KOPT-K1 (cell line): ENCODE results near the gene FNDC1.

Experiments used
- H3K27ac ChIP-seq: fragments of 200-600 bp; sonication (generic); 2 replicates; pipeline ENCODE4 v1.5.1; 2016; ENCODE audit warnings: antibody characterized with exemption, mild to moderate bottlenecking, low read depth, low read length; ENCODE audit not compliant: poor library complexity, severe bottlenecking
- H3K36me3 ChIP-seq: fragments of 200-600 bp; sonication (generic); 2 replicates; pipeline ENCODE4 v1.5.1; 2017; ENCODE audit warnings: antibody characterized with exemption, mild to moderate bottlenecking, low read length, moderate library complexity; ENCODE audit not compliant: insufficient read depth
- H3K9me3 ChIP-seq: fragments of 200-600 bp; sonication (generic); 2 replicates; pipeline ENCODE4 v1.5.1; 2017; ENCODE audit warnings: antibody characterized with exemption, low read length, mild to moderate bottlenecking; ENCODE audit not compliant: insufficient read depth, poor library complexity, severe bottlenecking

Gene FNDC1

DNA sequence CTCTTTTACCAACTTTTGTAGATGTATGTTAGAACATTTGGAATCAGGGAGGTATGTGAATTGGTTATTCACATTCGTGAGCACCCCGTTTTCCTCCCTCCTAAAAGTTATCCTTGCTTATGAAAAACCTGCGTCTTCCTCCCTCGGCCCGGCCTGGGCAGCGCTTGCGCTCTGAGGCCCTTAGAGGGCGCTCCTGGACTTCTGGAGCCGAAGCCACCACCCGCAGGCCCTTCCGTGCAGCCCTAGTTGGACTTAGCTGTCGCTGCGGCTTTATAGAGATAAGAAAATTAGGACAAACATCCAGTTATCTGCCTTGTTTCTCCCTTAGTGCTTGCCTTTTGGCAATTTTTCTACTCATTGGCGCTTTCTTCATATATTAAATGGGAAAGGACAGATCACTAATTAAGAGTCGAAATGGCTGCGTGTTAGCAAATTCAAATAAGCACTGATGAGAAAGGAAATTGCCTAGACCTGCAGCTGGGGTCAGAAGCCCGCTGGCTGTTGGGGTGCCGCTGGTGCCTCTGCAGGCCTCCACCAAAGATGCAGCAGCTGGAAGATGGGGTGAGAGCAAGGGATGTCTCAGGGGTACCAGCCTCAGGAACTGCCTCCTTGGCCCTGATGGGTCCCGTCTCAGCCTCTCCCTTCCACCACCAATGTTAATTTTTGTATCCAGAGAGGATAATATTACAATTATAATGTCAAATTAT lies 5.2 kb downstream of the FNDC1 start:
- Histone ChIP-seq H3K9me3 (no peaks in the 10 kb centered on the region), H3K27ac (no peak overlapping the region), H3K36me3 (no peaks in the 10 kb centered on the region)

DNA sequence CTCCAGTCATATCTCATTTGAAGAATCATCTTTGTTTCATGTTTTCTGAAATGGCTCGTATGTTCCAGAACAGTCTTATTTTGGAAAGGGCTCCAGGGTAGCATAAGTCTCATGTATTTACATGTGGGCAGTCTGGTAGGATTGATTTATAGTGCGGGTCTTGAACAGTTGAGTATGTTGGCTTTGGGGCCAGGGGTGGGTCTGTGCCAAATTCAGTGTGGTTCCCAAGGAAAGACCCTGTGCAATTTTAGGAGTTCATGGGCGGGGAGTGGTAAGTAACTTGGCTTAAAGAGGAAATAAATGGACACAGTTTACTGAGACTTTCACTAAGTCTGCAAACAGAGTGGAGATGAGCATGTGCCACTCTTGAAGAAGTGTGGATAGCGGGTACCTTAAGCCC lies 7.7 kb downstream of the FNDC1 start:
- Histone ChIP-seq H3K36me3 (no peaks in the 10 kb centered on the region), H3K27ac (no peak overlapping the region), H3K9me3 (no peaks in the 10 kb centered on the region)

DNA sequence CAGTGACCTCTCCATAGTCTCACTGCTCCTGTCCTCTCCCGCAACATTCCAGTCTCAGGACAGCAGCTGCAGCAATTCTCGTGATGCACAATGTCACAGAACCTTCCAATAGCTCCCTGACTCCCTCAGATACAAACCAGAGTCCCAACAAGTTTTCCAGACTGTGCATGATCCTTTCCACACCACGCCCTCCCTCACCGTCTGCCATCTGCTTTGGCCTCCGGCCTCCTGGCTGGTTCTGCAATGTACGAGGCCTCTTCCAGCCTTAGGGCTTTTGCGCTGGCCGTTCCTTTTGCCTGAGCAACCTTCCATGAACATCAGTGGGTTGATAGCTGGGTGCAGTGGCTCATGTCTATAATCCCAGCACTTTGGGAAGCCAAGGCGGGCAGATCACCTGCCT lies 9.6 kb downstream of the FNDC1 start:
- Histone ChIP-seq H3K27ac (no peak overlapping the region), H3K9me3 (no peaks in the 10 kb centered on the region), H3K36me3 (no peaks in the 10 kb centered on the region)

DNA sequence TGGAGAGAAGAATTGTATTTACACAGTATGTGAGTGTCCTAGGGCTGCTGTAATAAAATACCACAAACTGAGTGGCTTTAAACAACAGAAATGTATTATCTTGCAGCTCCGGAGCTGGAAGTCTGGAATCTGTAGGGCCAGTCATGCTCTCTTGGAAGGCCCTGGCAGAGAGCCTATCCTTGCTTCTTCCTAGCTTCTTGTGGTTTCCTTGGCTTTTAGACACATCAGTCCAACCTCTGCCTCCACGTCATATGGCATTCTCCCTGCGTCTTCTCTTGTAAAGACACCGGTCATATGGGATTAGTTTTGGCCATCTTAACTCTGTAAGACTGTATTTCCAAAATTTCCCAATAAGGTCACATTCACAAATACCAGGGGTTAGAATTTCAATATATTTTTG lies 10.8 kb downstream of the FNDC1 start:
- H3K9me3 ChIP-seq: no peaks in the 10 kb centered on the region
- no peaks in the 10 kb centered on the region for H3K36me3 ChIP-seq
- H3K27ac ChIP-seq: no peak overlapping the region

DNA sequence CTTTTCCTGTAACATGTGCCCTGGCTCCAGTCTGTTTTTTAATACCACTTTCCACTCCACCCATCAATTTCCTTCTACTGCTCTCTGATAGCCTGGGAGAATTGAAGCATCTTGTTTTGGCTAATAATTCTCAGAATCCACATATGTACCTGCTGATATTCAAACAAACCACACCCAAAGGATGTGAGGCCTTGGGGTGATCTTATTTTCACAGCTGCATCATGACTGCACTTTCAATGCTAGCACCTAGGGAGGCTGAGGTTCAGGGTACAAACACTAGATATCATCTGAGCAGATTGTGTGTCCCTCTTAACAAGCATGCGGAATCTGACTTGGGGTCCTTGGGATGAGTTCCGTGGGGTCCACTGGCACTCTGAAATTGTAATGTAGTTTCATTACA lies 12.7 kb downstream of the FNDC1 start:
- Histone ChIP-seq H3K36me3 (no peaks in the 10 kb centered on the region), H3K9me3 (peaks cover 8% of the 10 kb centered on the region), H3K27ac (no peak overlapping the region)

DNA sequence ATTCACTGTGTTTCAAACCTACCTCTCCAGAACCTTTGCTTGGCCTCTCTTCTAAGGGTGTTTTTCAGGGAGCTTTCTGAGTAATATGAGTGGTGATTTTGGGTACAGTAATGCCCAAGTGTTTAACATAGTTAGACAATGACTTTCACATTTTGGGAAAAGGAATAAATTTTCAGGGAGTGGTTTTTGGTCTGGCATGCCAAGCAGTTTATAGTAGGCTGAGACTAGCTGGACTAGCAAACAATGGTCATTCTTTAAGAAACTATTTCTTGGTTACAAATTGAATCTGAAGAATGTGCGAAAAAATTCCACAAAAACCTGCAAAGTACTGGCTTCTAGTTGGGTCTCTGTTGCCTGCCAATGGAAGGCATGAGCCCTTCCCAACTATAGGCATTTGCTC lies 15.4 kb downstream of the FNDC1 start:
- no peak overlapping the region for H3K27ac ChIP-seq
- H3K36me3 ChIP-seq: no peaks in the 10 kb centered on the region
- H3K9me3 ChIP-seq: peaks cover 8% of the 10 kb centered on the region

DNA sequence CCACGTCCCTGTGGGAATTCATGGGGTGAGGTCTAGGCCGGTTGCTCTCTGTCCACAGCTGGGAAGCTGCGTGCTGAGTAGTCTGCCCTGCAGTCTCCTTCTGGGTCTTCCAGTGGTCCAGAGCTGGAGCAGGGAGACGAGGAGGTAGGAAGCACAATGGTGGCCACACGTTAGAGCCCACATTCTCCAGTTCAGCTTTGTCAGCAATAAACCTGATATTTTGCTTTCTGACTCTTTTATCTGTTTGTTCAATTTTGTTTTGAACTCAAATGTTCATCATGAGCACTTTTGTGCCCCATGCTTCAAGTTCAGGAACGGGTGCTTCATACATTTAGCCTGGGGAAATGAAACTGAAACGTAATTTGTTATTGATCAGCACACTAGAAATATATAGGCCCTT lies 21.3 kb downstream of the FNDC1 start:
- no peak overlapping the region for H3K27ac ChIP-seq
- H3K9me3 ChIP-seq: peaks cover 4% of the 10 kb centered on the region
- no peaks in the 10 kb centered on the region for H3K36me3 ChIP-seq

DNA sequence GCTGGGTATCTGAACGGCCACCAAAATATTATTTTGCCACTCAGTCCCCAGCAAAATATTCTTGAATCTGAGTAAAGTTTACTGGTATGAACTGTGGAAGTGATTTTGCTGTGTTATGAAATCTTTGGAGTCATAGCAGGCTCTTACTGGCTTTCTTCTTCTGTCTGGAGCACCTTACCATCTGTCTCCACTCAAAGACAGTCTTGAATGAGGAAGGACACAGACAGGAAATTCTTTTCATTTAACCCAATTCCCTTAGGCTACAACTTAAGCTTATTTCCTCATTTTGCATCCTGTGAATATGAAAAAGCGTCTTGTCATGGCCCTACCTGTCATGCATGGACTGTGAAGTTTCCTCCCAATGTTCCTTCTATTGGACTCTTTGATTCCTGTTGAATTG lies 24.7 kb downstream of the FNDC1 start:
- no peaks in the 10 kb centered on the region for H3K36me3 ChIP-seq
- no peak overlapping the region for H3K27ac ChIP-seq
- no peaks in the 10 kb centered on the region for H3K9me3 ChIP-seq

DNA sequence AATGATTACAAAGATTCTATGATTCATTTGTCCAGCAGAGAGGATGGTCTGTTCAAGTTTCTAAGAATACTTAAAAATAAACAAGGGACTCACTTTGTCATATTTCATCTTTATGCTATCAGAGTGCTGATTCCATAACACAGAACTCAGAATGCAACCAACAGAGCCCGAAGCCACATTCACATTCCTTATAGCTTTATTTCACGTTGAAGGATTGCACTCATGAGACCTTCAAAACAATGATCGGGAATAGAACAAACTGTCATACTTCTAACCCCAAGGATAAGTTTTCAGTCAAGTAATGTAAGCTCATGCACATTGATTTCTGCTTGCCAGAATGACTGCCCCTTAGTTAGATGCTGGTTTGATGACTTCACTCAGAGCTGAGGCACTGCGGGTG lies 25.2 kb downstream of the FNDC1 start:
- H3K36me3 ChIP-seq: no peaks in the 10 kb centered on the region
- no peaks in the 10 kb centered on the region for H3K9me3 ChIP-seq
- H3K27ac ChIP-seq: no peak overlapping the region

DNA sequence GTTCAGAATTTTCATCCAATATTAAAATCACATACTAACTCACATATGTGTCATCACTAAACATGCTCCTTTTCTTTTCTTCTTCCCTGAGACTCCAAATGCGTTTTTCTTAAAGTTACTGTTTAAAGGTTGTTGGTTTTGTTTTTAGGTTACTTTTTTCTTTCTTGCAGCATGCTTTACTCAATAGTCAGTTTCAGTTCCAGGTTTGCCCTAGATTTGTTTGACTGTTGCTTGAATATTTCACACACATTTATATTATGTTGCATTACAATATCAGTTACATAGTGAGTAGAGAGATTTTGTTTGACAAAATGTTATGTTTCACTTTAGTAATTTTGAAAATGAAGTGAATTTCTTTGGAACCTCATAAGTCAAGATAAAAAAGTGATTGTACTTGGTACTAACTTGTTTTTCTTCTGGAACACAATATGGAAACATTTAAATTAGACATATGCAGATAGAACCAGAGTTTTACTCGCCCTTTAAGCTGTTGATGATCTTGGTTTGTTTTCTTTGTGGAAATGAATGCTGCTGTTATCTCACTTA lies 27.3 kb downstream of the FNDC1 start:
- Histone ChIP-seq H3K27ac (no peak overlapping the region), H3K36me3 (no peaks in the 10 kb centered on the region), H3K9me3 (no peaks in the 10 kb centered on the region)

DNA sequence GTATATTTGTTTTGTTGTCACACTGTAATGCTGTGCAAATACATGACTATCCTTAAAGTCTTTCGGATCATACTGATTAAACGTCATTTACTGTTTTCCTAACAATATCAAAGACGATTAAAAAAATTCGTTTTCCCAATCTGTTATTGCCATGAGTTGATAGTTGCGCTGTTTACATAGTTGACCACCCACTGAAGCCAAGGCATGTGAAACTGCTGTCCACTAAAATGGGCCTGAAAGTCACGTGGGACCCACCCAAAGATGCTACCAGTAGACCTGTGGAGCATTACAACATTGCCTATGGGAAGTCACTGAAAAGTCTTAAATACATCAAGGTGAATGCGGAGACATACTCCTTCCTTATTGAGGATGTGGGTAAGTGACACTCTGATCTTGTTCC lies 28.1 kb downstream of the FNDC1 start:
- Histone ChIP-seq H3K9me3 (no peaks in the 10 kb centered on the region), H3K36me3 (no peaks in the 10 kb centered on the region), H3K27ac (no peak overlapping the region)

DNA sequence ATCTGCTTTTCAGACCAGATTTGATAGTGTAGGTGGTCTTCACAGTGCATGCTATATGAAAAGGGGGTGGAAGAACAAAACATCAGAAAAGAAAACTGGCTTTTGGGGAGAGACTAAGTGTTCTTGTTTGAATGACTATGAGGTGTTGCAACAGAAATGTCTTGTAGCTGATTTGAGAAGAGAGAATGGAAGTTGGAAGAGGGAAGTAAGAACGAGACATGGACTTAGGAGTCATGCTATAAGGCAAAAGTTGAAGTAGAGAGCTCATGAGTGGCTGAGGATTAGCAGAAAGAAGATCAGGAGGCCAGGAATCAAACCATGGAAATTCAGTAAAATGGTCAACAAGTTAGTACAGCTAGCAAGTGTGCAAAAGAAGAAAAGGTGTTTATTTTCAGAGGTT lies 32.1 kb downstream of the FNDC1 start:
- Histone ChIP-seq H3K9me3 (no peaks in the 10 kb centered on the region), H3K27ac (no peak overlapping the region), H3K36me3 (no peaks in the 10 kb centered on the region)

DNA sequence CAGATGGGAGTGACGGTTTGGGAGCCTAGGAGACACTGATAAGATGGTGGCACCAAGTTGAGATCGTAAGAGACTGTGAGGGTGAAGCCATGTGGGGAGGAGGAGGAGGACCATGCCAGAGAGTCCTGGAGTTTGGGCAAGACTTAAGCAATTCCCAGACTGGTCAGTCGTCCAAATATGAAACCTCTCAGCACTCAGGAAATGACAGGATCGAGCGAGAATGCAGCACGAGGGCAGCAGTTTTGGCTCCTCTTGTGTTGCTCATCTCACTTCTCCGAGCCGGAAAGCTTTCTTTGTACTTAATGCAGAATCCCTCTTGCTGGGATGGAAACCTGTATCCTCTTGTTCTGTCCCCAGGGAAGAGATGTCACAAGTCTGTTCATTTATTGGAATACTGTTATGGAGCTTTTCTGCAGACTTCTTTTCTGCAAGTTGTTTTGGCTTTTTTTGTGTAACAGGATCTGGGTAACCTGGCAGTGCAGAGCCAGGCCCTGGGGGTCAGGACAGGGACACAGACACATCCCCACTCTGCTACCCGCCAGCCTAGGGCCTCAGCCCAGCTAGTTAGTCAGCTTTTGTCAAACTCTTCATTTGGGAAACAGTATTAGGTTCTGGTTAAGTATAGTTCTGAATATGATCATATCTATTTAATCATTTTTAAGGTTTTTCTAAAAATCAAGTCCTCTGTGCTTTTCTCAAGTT lies 34.3 kb downstream of the FNDC1 start:
- Histone ChIP-seq H3K9me3 (no peaks in the 10 kb centered on the region), H3K27ac (no peak overlapping the region), H3K36me3 (no peaks in the 10 kb centered on the region)

DNA sequence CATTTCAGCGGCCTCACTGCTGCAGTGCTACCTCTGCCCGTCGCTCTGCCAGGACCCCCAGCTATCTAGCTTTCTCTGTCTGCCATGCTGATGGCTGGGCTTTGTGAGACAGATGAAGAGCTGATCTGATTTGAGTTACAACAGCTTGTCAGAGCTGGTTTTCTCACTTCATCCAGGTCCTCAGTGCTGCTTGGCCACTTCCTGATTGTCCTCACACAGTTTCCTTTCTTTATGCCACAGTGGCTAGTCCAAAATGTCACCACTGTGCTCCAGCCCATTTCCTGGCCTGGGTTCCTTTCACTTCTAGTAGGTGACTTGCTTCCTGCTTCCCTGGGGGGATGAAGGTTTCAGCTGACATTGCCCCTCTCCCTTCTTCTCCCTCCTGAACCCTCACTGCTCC lies 35.4 kb downstream of the FNDC1 start:
- H3K36me3 ChIP-seq: no peaks in the 10 kb centered on the region
- no peak overlapping the region for H3K27ac ChIP-seq
- H3K9me3 ChIP-seq: no peaks in the 10 kb centered on the region

DNA sequence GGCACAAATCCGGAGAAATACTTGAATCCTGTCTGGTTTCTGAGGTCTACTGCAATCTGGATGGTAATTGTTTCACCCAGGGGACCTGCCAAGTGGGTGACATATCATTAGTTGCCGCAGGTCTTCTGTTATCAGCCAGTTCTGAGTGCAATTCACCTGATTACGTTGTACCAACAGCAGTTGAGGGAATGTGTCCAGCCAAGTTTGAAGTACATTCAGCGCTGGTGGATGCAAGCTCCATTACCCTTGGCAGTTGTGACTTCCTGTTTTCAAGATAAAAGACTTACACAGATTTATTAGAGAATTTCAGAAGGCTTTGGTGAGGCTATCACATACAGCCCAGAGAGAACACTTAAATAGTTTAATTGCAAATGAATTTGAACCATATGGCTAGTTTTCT lies 42.8 kb downstream of the FNDC1 start:
- H3K27ac ChIP-seq: no peak overlapping the region

More for the DNA sequence above, 42.8 kb downstream of the FNDC1 start:
- H3K9me3 ChIP-seq: no peaks in the 10 kb centered on the region
- no peaks in the 10 kb centered on the region for H3K36me3 ChIP-seq
